HG03139 (cell line): ENCODE results near the gene CLEC2L.
"Not testable (repeated sequence)": the region's sequence is repeated elsewhere in the genome, so short reads cannot be mapped to it uniquely, and the experiment has no call there.

Source experiments
- ATAC-seq: cut with Tn5 transposase; IDR thresholded peaks from one replicate; pipeline ENCODE4 v1.9.1; 2021; ENCODE audit not compliant: unreplicated experiment

The CLEC2L gene

GRCh38 chr7:139553991-139554700 is 30.7 kb downstream of the CLEC2L start:
- not testable (repeated sequence) for ATAC-seq

GRCh38 chr7:139557857-139558581 is 34.5 kb downstream of the CLEC2L start:
- ATAC-seq: no peak

GRCh38 chr7:139559364-139560105 is 36.0 kb downstream of the CLEC2L start:
- ATAC-seq: no peak

GRCh38 chr7:139560199-139560598 is 36.7 kb downstream of the CLEC2L start:
- ATAC-seq: no peak

GRCh38 chr7:139560678-139561077 is 37.2 kb downstream of the CLEC2L start:
- ATAC-seq: no peak

- no peak for ATAC-seq
Observed at GRCh38 chr7:139562491-139562890, 39.0 kb downstream of the CLEC2L start.

- no peak for ATAC-seq
Observed at GRCh38 chr7:139562961-139563565, 39.6 kb downstream of the CLEC2L start.

- no peak for ATAC-seq
Observed at GRCh38 chr7:139563856-139564255, 40.4 kb downstream of the CLEC2L start.

GRCh38 chr7:139566075-139566474 is 42.6 kb downstream of the CLEC2L start:
- no peak for ATAC-seq

- ATAC-seq: no peak
Observed at GRCh38 chr7:139566736-139567646, 43.5 kb downstream of the CLEC2L start.

GRCh38 chr7:139567647-139568345 is 44.3 kb downstream of the CLEC2L start:
- no peak for ATAC-seq

GRCh38 chr7:139568346-139568675 is 44.8 kb downstream of the CLEC2L start:
- no peak for ATAC-seq

- no peak for ATAC-seq
Observed at GRCh38 chr7:139568813-139569490, 45.5 kb downstream of the CLEC2L start.

GRCh38 chr7:139570119-139570518 is 46.6 kb downstream of the CLEC2L start:
- no peak for ATAC-seq

- ATAC-seq: no peak
Observed at GRCh38 chr7:139570626-139571025, 47.1 kb downstream of the CLEC2L start.

- no peak for ATAC-seq
Observed at GRCh38 chr7:139571190-139571589, 47.7 kb downstream of the CLEC2L start.

- ATAC-seq: no peak
Observed at GRCh38 chr7:139571651-139572050, 48.2 kb downstream of the CLEC2L start.

- no peak for ATAC-seq
Observed at GRCh38 chr7:139572071-139572470, 48.6 kb downstream of the CLEC2L start.

GRCh38 chr7:139572704-139573385 is 49.4 kb downstream of the CLEC2L start:
- no peak for ATAC-seq
